Nephron progenitor cell (in vitro differentiated cells): ENCODE results near the gene TTLL4.

ENCODE experiments used
- DNase-seq: peaks from one replicate; pipeline ENCODE4 v3.0.0; 2021
- H3K27ac Mint-ChIP-seq: 2 replicates; pipeline ENCODE4 v1.8.0; 2021; ENCODE audit warnings: mild to moderate bottlenecking, moderate library complexity, mixed read lengths
- H3K27me3 Mint-ChIP-seq: 2 replicates; pipeline ENCODE4 v1.8.0; 2021; ENCODE audit warnings: mild to moderate bottlenecking, low read depth, mixed read lengths; ENCODE audit not compliant: poor library complexity
- H3K36me3 Mint-ChIP-seq: 2 replicates; pipeline ENCODE4 v1.8.0; 2021; ENCODE audit warnings: low read depth, mixed read lengths
- H3K4me1 Mint-ChIP-seq: 2 replicates; pipeline ENCODE4 v1.8.0; 2021; ENCODE audit warnings: mixed read lengths
- H3K4me3 Mint-ChIP-seq: 2 replicates; pipeline ENCODE4 v1.8.0; 2021; ENCODE audit warnings: mild to moderate bottlenecking, moderate library complexity, mixed read lengths
- H3K9me3 Mint-ChIP-seq: 2 replicates; pipeline ENCODE4 v1.8.0; 2021; ENCODE audit warnings: mild to moderate bottlenecking, moderate library complexity, mixed read lengths
- TF ChIP-seq, protein P1 (sequence below): fragments of 200-600 bp; sonication (generic); IDR thresholded peaks from 2 replicates; pipeline ENCODE4 v1.5.0; 2021; ENCODE audit warnings: antibody characterized with exemption

The TTLL4 gene

GRCh38 chr2:218722876-218723785 is 12.5 kb downstream of the TTLL4 start:
- H3K9me3 Mint-ChIP-seq: peaks cover 44% of the 10 kb centered on the region
- no peak for DNase-seq
- peaks cover 25% of the 10 kb centered on the region for H3K4me1 Mint-ChIP-seq
- H3K27ac Mint-ChIP-seq: no peak overlapping the region
- no peak overlapping the region for H3K4me3 Mint-ChIP-seq
- H3K36me3 Mint-ChIP-seq: peaks cover 69% of the 10 kb centered on the region
- peaks cover 3% of the 10 kb centered on the region for H3K27me3 Mint-ChIP-seq
- TF ChIP-seq, protein P1, sequence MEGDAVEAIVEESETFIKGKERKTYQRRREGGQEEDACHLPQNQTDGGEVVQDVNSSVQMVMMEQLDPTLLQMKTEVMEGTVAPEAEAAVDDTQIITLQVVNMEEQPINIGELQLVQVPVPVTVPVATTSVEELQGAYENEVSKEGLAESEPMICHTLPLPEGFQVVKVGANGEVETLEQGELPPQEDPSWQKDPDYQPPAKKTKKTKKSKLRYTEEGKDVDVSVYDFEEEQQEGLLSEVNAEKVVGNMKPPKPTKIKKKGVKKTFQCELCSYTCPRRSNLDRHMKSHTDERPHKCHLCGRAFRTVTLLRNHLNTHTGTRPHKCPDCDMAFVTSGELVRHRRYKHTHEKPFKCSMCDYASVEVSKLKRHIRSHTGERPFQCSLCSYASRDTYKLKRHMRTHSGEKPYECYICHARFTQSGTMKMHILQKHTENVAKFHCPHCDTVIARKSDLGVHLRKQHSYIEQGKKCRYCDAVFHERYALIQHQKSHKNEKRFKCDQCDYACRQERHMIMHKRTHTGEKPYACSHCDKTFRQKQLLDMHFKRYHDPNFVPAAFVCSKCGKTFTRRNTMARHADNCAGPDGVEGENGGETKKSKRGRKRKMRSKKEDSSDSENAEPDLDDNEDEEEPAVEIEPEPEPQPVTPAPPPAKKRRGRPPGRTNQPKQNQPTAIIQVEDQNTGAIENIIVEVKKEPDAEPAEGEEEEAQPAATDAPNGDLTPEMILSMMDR: no peak

- no peak overlapping the region for H3K4me3 Mint-ChIP-seq
- H3K9me3 Mint-ChIP-seq: peaks cover 59% of the 10 kb centered on the region
- DNase-seq: no peak
- H3K27ac Mint-ChIP-seq: no peak overlapping the region
- TF ChIP-seq, protein P1: no peak
- H3K27me3 Mint-ChIP-seq: no peaks in the 10 kb centered on the region
- peaks cover 12% of the 10 kb centered on the region for H3K4me1 Mint-ChIP-seq
- H3K36me3 Mint-ChIP-seq: peaks cover 70% of the 10 kb centered on the region
Measured at GRCh38 chr2:218726004-218726574, 15.5 kb downstream of the TTLL4 start.

GRCh38 chr2:218727502-218728165 is 17.0 kb downstream of the TTLL4 start:
- peaks cover 59% of the 10 kb centered on the region for H3K9me3 Mint-ChIP-seq
- H3K36me3 Mint-ChIP-seq: peaks cover 75% of the 10 kb centered on the region
- DNase-seq: no peak
- no peak overlapping the region for H3K27ac Mint-ChIP-seq
- H3K4me1 Mint-ChIP-seq: peaks cover 13% of the 10 kb centered on the region
- TF ChIP-seq, protein P1: no peak
- H3K27me3 Mint-ChIP-seq: no peaks in the 10 kb centered on the region
- H3K4me3 Mint-ChIP-seq: no peak overlapping the region

GRCh38 chr2:218729640-218730039 is 19.0 kb downstream of the TTLL4 start:
- H3K4me1 Mint-ChIP-seq: peaks cover 6% of the 10 kb centered on the region
- no peak overlapping the region for H3K4me3 Mint-ChIP-seq
- peaks cover 61% of the 10 kb centered on the region for H3K36me3 Mint-ChIP-seq
- H3K27me3 Mint-ChIP-seq: no peaks in the 10 kb centered on the region
- no peak overlapping the region for H3K27ac Mint-ChIP-seq
- no peak for DNase-seq
- peaks cover 47% of the 10 kb centered on the region for H3K9me3 Mint-ChIP-seq
- TF ChIP-seq, protein P1: no peak

- H3K9me3 Mint-ChIP-seq: peaks cover 23% of the 10 kb centered on the region
- no peak overlapping the region for H3K27ac Mint-ChIP-seq
- H3K4me1 Mint-ChIP-seq: peaks cover 6% of the 10 kb centered on the region
- H3K27me3 Mint-ChIP-seq: no peaks in the 10 kb centered on the region
- H3K4me3 Mint-ChIP-seq: no peak overlapping the region
- TF ChIP-seq, protein P1: no peak
- DNase-seq: no peak
- peaks cover 35% of the 10 kb centered on the region for H3K36me3 Mint-ChIP-seq
Measured at GRCh38 chr2:218732052-218732760, 21.6 kb downstream of the TTLL4 start.
